GM19025 (cell line): Measurements from ENCODE around the gene DALRD3.
A peak's percentile ranks its signal among the peaks of the same experiment; 100 is the strongest.

Experiments
- ATAC-seq: cut with Tn5 transposase; IDR thresholded peaks from one replicate; pipeline ENCODE4 v1.9.1; 2021; ENCODE audit warnings: mild to moderate bottlenecking, low read depth, moderate library complexity; ENCODE audit not compliant: unreplicated experiment

Gene DALRD3, protein sequence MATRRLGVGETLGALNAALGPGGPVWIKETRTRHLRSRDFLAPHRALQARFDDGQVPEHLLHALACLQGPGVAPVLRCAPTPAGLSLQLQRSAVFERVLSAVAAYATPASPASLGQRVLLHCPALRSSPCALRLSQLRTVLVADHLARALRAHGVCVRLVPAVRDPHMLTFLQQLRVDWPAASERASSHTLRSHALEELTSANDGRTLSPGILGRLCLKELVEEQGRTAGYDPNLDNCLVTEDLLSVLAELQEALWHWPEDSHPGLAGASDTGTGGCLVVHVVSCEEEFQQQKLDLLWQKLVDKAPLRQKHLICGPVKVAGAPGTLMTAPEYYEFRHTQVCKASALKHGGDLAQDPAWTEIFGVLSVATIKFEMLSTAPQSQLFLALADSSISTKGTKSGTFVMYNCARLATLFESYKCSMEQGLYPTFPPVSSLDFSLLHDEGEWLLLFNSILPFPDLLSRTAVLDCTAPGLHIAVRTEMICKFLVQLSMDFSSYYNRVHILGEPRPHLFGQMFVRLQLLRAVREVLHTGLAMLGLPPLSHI

DNA sequence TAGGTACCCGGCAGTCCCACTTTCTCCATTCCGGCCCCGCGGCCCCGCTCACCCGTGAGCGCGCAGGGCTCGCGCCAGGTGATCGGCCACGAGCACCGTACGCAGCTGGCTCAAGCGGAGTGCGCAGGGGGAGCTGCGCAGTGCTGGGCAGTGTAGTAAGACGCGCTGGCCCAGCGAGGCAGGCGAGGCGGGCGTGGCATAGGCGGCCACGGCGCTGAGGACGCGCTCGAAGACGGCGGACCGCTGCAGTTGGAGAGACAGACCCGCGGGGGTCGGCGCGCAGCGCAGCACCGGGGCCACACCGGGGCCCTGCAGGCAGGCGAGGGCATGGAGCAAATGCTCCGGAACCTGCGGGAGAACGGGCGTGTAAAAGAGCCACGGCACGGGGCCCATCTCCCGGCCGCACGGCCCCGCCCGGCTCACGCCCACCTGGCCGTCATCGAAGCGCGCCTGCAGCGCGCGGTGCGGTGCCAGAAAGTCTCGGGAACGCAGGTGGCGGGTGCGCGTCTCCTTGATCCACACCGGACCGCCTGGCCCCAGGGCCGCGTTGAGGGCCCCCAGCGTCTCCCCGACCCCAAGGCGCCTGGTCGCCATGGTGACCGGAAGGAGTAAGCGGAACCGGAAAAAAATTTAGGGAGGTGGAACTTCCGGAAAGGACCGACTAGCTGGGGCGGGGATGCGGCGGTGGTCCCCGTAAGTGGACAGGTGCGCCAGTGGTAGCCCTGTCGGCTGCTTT lies at the start of gene DALRD3:
Gene DALRD3 (minus strand): TSS at position 610 of the 736 bp plus-strand sequence. CDS start 16 bp downstream, at position 594.
- ATAC-seq, result no peak

DNA sequence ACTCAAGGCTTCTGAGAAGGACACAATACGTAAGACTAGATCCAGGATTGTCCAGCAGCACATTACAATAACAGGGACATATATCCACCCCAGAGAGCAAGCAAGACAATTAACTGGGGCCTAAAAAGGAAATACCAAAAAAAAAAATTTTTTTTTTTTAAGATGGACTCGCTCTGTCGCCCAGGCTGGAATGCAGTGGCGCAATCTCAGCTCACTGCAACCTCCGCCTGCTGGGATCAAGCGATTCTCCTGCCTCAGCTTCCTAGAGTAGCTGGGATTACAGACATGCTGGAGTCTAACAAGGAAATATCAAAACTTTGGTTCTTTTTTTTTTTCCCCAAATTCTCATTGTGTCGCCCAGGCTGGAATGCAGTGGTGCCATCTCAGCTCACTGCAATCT lies 39.6 kb upstream of the DALRD3 start:
- ATAC-seq, result no peak

DNA sequence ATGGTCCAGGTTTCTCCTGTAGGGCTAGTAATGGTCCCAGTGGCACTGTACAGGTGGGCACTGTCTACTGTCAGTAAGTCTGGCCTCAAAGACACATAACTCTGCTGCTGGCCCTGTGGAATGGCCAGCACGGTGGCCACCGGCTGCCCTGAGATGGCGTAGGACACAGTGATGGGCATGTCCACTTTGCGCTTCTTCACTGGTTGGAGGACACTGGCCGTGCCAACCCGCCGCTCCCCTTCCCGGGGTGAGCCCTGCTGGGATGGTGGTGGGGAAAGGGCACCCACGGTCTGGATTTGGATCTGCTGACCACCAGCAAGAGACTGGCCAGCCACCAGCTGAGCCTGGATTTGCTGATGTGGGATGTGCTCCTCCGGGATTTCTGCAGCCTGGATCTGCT lies 38.9 kb upstream of the DALRD3 start:
- no peak for ATAC-seq

DNA sequence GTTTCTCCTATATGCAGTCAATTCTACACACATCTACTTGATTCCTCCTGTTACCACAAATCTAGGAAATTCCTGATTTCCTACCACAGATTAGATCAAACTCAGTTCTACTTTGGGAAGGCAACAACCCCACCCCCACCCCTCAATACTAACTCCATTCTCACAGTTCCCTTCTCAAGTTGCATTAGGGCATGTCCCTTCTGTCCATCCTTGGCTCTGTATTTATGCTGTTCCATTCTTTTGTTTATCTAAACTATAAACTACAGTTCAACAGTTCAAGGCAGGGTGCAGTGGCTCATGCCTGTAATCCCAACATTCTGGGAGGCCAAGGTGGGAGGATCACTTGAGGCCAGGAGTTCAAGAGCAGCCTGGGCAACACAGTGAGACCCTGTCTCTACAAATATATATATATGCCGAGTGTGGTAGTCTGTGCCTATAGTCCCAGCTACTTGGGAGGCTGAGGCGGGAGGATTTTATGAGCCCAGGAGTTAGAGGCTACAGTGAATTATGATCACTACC lies 36.0 kb upstream of the DALRD3 start:
- ATAC-seq, result no peak

DNA sequence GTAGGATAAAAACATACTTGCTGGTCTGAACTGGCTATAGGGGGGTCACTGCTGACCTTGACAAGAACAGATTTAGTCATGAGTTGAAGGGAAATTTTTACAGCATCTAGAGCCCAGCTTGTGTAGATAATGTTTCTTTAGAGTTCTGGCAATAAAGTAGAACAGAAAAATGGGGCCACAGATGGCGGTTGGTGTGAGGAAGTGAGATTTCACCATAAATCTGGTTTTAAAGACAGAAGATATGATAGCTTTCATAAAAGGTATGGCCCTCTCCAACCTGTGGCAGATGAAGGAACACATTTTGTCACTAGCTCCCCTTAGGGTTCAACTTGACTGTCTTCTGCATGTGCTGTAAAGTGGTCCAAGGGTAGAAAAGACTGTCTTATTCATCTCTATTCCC lies 35.2 kb upstream of the DALRD3 start:
- ATAC-seq, result no peak

DNA sequence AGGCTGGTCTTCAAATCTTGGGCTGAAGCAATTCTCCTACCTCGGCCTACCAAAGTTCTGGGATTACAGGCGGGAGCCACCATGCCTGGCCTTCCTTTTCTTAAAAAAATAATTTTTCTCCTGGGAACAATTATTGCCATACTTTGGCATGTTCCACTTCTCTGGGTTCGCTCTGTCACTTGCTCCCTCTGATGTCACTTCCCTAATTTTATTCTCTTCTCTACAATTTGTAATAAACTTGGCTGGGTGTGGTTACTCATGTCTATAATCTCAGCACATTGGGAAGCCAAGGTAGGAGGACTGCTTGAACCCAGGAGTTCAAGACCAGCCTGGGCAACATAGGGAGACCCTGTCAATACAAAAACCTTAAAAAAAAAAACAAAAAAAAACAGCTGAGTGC lies 16.9 kb upstream of the DALRD3 start:
- no peak for ATAC-seq

DNA sequence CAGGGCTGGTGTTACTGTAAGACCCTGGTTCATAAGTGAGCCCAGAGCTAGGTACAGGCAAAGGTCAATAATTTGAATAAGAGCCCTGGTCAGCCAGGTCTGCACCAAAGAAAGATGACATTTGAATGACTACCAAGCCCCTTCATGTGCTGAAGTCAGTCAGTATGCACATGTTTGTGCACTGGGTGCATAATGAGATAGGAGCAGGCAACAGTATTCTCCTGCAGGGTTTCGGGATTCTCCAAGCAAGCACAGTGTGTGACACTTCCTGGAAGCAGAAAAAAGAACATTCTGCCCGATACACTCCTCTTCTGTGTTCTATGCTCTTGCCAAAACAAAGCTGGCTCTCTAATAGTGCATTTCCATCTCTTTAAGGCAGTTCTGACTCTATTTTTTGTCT lies 16.3 kb upstream of the DALRD3 start:
- no peak for ATAC-seq

DNA sequence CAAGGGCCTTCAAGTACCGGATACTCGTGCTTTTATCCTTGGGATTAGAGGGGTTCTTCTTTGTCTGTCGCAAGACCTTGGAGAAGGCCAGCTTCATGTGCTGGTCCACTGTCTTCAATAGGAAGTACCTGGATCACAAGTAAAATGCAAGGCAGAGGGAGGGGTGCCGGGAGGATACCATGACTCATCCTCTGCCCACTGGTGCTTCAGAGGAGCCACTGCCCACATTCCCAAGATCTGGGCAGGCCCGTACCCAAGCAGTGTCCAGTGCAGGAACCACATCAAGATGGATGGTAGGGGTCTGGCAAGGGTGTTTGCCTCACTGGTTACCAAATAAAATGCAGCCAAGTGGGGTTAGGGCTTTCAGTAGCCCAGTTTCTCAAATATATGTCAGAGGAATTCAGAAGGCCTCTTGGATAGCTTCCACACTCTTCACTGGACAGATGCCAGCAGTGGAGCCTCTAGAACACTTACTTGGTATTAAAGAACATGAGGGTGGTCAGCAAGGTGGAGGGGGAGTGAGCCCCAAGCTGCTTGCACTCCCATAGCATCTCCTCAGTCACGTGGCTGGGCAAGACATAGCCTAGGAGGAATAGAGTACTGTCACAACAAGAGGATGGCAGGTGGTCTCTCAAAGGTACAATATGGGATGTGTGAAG lies 14.4 kb upstream of the DALRD3 start:
- no peak for ATAC-seq

DNA sequence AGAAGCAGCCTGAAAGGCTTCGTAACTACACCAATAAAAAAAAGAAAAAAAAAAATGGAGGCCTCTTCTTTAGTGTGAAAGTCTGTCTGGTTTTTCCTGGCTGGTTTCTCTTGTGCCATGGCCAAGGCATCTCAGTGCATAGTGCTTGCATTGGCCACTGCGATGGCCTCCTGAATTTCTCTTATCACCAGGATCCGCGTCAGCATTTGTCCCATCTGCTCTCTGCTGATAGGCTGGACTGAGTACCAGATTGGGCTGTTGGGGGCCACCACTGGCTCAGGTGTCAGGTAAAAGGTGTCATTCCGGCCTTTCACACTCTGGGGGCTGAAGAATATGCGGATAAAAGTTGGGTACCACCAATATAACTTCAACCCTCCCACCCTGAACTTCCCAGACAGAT lies 11.9 kb upstream of the DALRD3 start:
- no peak for ATAC-seq

DNA sequence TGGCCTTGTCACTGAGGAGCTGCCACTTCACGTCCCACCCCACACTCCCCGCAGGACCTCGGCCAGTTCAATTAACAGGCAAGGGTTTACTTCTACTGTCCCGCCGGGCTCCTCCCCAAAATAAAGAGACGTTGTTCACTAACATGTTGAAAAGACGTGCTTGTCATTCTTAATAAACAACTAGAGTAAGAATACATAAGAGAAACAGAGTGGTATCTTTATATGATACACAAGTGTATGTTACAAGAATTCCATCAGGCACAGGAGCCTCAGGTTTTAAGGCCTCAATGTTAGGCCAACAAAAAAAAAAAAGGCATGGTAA lies 11.1 kb upstream of the DALRD3 start:
- ATAC-seq, result no peak

DNA sequence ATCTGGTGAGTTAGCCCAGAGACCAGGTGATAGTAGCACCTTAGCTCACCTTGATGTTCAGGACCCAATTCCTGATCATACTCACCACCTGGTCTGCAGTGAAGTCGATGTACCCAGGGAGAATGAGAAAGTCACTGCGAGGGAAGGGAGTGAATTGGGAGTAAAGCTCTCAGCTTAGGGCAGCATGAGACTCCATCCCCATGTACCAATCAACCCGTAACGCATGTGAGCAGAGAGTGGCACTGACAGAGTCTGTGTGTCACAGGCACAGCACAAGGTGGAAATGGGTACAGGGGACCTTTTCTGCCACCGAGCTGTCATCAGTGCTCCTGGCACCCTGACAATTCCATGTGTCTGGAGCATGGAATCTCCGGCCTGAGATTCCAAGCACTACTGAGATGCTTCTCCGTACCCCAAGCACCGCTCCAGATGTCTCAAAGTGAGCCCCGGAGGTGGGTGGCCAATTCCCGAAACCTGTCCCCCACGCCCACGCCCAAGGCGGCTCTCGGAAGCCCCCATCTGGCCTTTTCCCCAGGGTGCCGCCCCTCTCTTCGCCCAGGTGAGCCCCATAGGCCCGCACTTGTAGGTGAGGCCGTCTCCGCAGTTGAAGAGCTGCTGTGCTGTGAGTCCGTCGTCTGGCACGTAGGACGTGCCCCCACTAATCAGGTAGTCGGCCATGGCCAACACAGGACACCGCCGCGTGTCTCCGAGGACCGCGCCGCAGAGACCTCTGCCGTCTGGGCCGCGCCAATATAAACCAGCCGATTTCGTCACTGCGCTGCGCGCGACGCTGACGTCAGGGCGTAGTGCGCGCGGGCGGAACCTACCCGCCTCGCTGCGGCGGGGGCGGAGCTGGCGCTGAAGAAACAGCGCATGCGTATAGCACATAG lies 10.5 kb upstream of the DALRD3 start, which contains the start of gene IMPDH2:
Gene IMPDH2 (minus strand): TSS at position 726 of the 890 bp plus-strand sequence. CDS start 48 bp downstream, at position 678.
- ATAC-seq, result peak; percentile 79

DNA sequence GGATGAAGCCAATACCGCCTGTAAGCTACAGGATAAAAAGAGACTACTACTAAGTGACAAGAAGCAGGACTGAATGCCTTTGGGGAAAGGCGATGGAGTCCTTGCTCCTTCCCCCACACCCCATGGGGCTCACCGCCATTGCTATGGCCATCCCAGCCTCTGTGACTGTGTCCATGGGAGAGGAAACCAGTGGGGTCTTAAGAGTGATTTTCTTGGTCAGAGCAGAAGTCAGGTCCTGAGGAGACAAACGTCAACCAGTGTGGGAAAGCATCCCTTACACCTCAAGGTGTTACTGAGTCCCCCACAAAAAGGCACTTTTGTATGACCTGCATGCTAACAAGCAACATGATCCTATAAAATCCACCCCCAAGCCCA lies 9.9 kb upstream of the DALRD3 start:
- no peak for ATAC-seq

DNA sequence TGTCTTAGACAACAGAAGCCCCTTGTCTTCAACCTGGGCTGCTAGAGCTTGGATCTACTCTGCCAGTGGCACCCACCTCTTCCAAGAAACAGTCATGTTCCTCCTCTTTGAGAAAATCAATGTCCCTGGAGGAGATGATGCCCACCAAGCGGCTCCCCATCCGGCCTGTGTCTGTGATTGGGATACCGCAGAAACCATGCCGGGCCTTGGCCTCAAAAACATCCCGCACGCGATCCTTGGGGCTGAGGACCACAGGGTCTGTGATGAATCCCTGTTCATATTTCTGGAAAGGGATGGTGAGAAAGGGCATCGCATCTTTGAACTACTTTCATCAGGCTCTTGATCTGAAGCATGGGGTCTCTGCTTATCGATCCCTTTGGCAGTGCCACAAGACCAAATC lies 9.3 kb upstream of the DALRD3 start:
- ATAC-seq, result no peak

DNA sequence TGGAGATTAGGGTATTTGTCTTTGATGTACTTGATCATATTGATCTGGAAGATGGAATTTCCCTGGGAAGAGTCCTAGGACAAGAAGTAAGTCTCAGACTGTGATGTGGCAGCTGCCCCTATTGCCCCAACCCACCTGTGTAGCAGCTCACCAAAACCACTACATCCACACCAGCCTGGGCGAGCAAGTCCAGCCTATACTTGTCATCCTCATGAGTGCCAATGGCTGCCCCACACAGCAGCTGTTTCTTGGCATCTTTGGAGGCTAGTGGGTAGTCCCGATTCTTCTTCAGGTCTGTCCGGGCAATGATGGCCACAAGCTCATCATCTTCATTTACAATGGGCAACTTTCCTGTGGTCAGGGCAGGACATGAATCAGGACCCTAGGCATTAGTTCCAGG lies 8.2 kb upstream of the DALRD3 start:
- ATAC-seq, result no peak

DNA sequence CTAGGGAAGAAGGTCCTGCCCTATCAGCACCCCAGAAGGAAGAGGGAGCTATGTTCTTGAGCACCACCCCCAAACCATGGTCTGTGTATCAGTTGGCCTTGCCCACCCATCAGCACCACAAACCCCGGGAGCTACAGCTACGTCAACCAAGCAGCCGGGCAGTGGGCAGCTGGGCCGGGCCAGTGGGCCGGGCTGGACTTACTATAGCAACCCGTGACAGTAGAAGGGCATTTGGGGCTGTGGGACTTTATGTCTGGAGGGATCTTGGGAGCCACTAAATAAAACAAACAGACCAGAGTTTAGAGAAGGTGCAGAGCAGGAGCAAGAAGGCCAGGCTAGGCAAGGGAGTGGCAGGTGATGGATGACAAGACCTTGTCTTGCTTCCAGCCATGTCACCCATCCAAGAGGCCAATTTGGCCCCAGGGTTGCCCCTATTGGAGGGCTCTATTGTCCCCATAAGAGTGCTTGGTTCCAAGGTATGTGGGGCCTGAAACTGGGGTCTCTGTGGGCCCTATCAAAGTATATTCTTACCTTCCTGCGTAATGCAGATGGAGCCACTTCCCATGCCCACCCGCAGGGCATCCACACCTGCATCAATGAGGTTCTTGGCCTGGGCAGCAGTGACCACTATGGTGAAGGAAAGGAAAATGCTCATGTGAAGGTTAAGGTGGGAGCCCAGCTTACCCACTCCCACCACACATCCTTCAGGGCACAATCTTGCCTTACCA lies 7.6 kb upstream of the DALRD3 start:
- ATAC-seq, result no peak

DNA sequence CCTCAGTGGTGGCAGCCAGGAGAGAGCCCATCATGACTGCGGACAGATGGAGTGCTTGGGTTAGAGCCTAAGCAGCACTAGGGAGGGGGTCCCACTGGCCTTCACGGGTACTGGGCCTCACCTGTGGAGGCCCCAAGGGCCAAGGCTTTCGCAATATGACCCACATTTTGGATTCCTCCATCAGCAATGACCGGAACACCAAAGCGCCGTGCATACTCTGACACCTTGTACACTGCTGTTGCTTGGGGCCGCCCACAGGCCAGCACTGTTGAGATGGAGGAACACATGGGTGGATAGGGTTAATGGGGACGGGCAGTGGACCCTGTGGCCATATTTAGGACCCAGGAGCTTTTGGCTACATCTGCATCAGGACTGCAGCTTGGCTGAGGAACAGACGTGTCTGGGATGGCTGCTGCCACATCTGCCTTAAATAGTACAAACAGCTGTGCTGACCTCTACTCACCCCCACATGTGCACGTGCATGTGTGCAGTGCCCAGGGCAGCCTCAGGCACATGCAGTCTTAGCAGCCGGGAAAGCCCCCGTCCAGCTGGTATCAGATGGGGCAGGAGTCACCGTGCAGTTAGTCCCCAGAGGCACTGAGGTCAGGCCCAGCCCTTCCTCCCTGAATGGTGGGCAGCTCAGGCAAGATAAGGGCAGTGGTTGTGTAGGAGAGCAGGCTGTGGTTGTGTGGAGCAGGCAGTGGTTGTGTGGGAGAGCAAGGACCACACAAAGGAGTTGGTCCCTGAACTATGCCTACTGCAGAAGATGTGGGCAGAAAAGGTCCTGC lies 6.8 kb upstream of the DALRD3 start:
- ATAC-seq, result no peak

DNA sequence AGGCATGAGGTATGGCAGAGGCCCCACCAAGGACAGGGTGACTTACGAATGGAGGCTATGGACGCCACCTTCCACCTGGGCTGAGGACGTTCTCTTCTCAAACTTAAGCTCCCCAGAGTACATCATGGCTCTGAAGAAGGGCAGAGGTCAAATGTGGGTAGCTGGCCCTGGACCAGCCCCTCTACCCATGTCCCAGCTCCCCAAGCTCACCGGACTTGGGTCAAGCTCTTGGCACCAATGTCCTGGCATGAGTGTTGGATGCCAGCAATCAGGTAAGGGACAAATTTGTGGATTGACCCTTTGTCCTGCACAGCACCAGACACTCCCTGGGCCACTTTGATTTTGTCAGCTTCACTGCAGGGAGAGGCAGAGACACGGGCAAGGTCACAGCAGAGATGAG lies 6.1 kb upstream of the DALRD3 start:
- ATAC-seq, result no peak

DNA sequence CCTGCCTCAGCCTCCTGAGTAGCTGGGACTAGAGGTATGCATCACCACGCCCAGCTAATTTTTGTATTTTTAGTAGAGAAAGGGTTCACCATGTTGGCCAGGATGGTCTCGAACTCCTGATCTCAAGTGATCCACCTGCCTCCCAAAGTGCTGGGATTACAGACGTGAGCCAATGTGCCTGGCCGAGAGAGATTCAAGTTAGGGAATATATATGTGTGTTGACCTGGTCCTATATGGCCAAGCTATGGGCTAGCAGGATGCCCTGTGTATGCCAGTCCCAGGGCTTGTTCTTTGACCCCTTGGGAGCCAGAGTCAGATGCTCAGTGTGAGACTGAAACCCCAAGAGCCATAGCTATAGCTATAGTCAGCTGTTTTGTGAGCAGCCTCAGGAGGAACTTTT lies 5.4 kb upstream of the DALRD3 start:
- no peak for ATAC-seq
